ENCODE measurements around the gene PGM2L1.

PGM2L1 gene

DNA sequence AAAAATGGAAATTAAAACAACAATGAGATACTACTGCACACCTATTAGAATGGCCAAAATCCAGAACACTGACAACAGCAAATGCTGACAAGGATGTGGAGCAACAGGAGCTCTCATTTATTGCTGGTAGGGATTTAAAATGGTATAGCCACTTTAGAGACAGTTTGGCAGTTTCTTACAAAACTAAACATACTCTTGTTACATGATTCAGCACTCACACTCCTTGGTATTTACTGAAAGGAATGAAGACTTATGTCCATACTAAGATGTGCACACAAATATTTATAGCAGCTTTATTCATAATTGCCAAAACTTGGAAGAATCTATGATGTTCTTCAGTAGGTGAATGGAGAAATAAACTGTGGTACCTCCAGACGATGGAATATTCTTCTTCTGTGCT lies 40.8 kb downstream of the PGM2L1 start:
- DNase-seq, result no peak
- Mint-ChIP-seq H3K9me3 (peaks cover 31% of the 10 kb centered on the region), H3K4me3 (no peak overlapping the region), H3K27me3 (ENCODE audit: low read depth, poor library complexity) (no peaks in the 10 kb centered on the region), H3K4me1 (no peaks in the 10 kb centered on the region), H3K36me3 (ENCODE audit: low read depth) (peaks cover 73% of the 10 kb centered on the region), H3K27ac (no peak overlapping the region)
- TF ChIP-seq, protein P1, sequence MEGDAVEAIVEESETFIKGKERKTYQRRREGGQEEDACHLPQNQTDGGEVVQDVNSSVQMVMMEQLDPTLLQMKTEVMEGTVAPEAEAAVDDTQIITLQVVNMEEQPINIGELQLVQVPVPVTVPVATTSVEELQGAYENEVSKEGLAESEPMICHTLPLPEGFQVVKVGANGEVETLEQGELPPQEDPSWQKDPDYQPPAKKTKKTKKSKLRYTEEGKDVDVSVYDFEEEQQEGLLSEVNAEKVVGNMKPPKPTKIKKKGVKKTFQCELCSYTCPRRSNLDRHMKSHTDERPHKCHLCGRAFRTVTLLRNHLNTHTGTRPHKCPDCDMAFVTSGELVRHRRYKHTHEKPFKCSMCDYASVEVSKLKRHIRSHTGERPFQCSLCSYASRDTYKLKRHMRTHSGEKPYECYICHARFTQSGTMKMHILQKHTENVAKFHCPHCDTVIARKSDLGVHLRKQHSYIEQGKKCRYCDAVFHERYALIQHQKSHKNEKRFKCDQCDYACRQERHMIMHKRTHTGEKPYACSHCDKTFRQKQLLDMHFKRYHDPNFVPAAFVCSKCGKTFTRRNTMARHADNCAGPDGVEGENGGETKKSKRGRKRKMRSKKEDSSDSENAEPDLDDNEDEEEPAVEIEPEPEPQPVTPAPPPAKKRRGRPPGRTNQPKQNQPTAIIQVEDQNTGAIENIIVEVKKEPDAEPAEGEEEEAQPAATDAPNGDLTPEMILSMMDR (IDR thresholded peaks at IDR 0.05), result no peak

DNA sequence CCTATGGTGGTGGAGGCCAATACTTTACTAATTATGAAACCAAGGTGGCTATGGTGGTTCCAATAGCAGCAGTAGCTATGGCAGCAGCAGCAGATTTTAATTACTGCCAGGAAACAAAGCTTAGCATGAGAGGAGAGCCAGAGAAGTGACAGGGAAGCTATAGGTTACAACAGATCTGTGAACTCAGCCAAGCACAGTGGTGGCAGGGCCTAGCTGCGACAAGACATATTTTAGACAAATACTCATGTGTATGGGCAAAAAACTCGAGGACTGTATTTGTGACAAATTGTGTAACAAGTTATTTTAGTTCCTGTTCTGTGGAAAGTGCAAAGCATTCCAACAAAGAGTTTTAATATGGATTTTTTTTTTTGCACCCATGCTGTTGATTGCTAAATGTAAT lies 42.6 kb downstream of the PGM2L1 start:
- Mint-ChIP-seq H3K4me3 (no peak overlapping the region), H3K27me3 (ENCODE audit: low read depth, poor library complexity) (no peaks in the 10 kb centered on the region), H3K27ac (no peak overlapping the region), H3K36me3 (ENCODE audit: low read depth) (peaks cover 66% of the 10 kb centered on the region), H3K4me1 (no peaks in the 10 kb centered on the region), H3K9me3 (peaks cover 20% of the 10 kb centered on the region)
- TF ChIP-seq, protein P1 (IDR thresholded peaks at IDR 0.05), result no peak
- DNase-seq, result no peak

DNA sequence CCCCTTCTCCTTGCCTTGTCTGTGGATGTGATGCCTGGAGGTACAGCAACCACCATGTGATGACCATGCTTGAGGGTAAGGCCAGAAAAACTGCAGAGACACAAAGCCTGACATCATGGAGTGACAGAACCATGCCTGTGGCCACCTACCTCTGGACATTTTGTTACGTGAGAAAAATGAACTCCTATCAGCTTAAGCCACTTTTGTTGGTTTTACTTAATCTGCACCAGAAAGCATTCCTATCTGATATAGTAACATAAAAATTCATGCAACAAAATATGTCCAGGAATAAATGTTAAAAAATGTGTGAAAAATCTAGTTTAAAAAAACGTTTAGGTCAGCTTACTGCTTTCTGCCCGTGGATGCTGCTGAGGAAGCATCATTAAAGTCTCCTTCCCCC lies 44.2 kb downstream of the PGM2L1 start:
- Mint-ChIP-seq H3K27ac (no peak overlapping the region), H3K36me3 (ENCODE audit: low read depth) (peaks cover 59% of the 10 kb centered on the region), H3K27me3 (ENCODE audit: low read depth, poor library complexity) (no peaks in the 10 kb centered on the region), H3K4me1 (no peaks in the 10 kb centered on the region), H3K9me3 (peaks cover 10% of the 10 kb centered on the region), H3K4me3 (no peak overlapping the region)
- TF ChIP-seq, protein P1 (IDR thresholded peaks at IDR 0.05), result no peak
- DNase-seq, result no peak

DNA sequence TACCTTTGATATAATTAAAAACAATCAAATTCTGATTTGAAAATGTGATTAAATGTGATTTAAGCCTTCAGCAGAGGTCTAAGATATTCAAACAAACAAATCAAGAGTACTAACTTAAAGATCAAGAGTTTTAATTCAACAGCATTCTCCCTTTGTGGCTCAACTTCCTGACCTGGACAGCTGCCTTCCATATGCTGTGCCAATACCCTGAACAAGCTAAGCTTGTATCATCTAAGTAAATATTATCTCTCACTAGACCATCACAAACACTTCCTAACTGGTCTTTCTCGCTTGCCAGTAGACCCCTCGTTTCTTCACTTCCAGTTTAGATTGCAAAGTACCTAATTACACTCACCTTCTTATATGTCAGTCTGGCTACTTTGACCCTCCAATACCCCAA lies 50.9 kb downstream of the PGM2L1 start:
- peaks cover 10% of the 10 kb centered on the region for H3K9me3 Mint-ChIP-seq
- TF ChIP-seq, protein P1 (IDR thresholded peaks at IDR 0.05), result no peak
- peaks cover 47% of the 10 kb centered on the region for H3K36me3 Mint-ChIP-seq (ENCODE audit: low read depth)

DNA sequence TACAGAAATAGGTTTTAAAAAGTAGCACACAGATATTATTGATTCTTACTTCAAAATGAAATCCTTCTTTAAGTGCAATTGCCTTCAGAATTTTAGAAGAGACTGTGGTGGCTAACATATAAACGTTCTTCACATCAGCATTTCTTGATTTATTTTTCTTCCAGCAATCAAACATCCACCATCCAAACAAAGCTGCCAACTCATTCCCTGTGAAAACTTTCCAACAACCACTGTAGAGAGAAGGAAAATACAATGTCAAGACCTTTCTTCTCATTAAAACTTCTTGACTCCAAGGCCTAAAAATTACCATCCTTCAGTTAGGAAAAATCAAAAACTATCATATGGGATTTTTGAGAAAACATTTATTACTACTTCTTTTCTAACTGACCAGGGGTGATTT lies 52.8 kb downstream of the PGM2L1 start:
- H3K9me3 Mint-ChIP-seq, result peaks cover under 1% of the 10 kb centered on the region
- H3K27me3 Mint-ChIP-seq (ENCODE audit: low read depth, poor library complexity), result no peaks in the 10 kb centered on the region
- TF ChIP-seq, protein P1 (IDR thresholded peaks at IDR 0.05), result no peak
- no peak for DNase-seq
- H3K36me3 Mint-ChIP-seq (ENCODE audit: low read depth), result peaks cover 48% of the 10 kb centered on the region
- no peak overlapping the region for H3K4me3 Mint-ChIP-seq
- H3K27ac Mint-ChIP-seq, result no peak overlapping the region
- peaks cover 20% of the 10 kb centered on the region for H3K4me1 Mint-ChIP-seq

More for the DNA sequence above, 50.9 kb downstream of the PGM2L1 start:
- H3K27ac Mint-ChIP-seq, result no peak overlapping the region
- no peaks in the 10 kb centered on the region for H3K27me3 Mint-ChIP-seq (ENCODE audit: low read depth, poor library complexity)
- peaks cover 20% of the 10 kb centered on the region for H3K4me1 Mint-ChIP-seq
- H3K4me3 Mint-ChIP-seq, result no peak overlapping the region
- DNase-seq, result no peak

DNA sequence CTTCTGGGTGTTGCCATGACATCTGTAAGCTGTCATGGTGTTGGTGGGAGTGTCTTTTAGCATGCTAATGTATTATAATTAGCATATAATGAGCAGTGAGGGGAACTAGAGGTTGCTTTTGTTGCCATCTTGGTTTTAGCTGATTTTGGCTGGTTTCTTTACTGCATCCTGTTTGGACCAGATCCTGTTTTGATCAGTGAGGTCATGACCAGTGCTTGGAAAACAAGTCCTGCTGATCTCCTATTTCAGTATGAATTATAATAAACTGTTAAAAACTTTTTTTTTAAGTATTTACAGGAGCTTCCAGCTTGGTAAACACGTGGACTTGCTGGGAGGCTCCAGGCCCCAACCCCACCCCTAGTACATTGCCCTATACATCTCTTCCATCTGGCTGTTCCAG lies 56.3 kb downstream of the PGM2L1 start:
- H3K27me3 Mint-ChIP-seq (ENCODE audit: low read depth, poor library complexity), result no peaks in the 10 kb centered on the region
- peaks cover 34% of the 10 kb centered on the region for H3K36me3 Mint-ChIP-seq (ENCODE audit: low read depth)

More for the DNA sequence above, 56.3 kb downstream of the PGM2L1 start:
- H3K4me3 Mint-ChIP-seq, result no peak overlapping the region
- H3K4me1 Mint-ChIP-seq, result peaks cover 12% of the 10 kb centered on the region
- DNase-seq, result no peak
- TF ChIP-seq, protein P1 (IDR thresholded peaks at IDR 0.05), result no peak
- H3K27ac Mint-ChIP-seq, result no peak overlapping the region
- no peaks in the 10 kb centered on the region for H3K9me3 Mint-ChIP-seq

All from nephron progenitor cell (in vitro differentiated cells).